Effector memory CD4-positive, alpha-beta T cell (primary cell): ENCODE results near the gene PTPRU.
"Not testable (repeated sequence)": the region's sequence is repeated elsewhere in the genome, so short reads cannot be mapped to it uniquely, and the experiment has no call there.

ENCODE experiments used
- DNase-seq, 3 donors: peaks; one replicate each; pipeline ENCODE4 v3.0.0-alpha.2; 2020
- H3K27ac ChIP-seq: 2 replicates; pipeline ENCODE4 v1.7.0; 2013; ENCODE audit warnings: mild to moderate bottlenecking, low read length, moderate library complexity; ENCODE audit not compliant: insufficient read depth, poor library complexity, severe bottlenecking
- H3K27me3 ChIP-seq: replicated peaks from 2 replicates; pipeline ENCODE4 v1.7.0; 2013; ENCODE audit warnings: mild to moderate bottlenecking, low read length; ENCODE audit not compliant: insufficient read depth, control insufficient read depth, poor library complexity, severe bottlenecking
- H3K36me3 ChIP-seq: 2 replicates; pipeline ENCODE4 v1.7.0; 2013; ENCODE audit warnings: mild to moderate bottlenecking, low read length, moderate library complexity; ENCODE audit not compliant: control insufficient read depth, insufficient read depth
- H3K4me1 ChIP-seq: 2 replicates; pipeline ENCODE4 v1.7.0; 2013; ENCODE audit warnings: low read length, mild to moderate bottlenecking; ENCODE audit not compliant: control insufficient read depth, insufficient read depth, poor library complexity, severe bottlenecking
- H3K4me3 ChIP-seq: 2 replicates; pipeline ENCODE4 v1.7.0; 2013; ENCODE audit warnings: low read length, low read depth, mild to moderate bottlenecking; ENCODE audit not compliant: insufficient read depth, poor library complexity, severe bottlenecking
- H3K9me3 ChIP-seq: 2 replicates; pipeline ENCODE4 v1.7.0; 2013; ENCODE audit warnings: mild to moderate bottlenecking, low read length, moderate library complexity; ENCODE audit not compliant: control insufficient read depth

The PTPRU gene

GRCh38 chr1:29218223-29218622, 18.1 kb upstream of the PTPRU start:
- no peak for DNase-seq
- Histone ChIP-seq H3K27me3 (no peaks in the 10 kb centered on the region), H3K4me1 (no peaks in the 10 kb centered on the region), H3K9me3 (no peaks in the 10 kb centered on the region), H3K27ac (no peak overlapping the region), H3K4me3 (no peak overlapping the region), H3K36me3 (peaks cover 17% of the 10 kb centered on the region)

- peaks cover 8% of the 10 kb centered on the region for H3K36me3 ChIP-seq
These were observed 15.0 kb upstream of the PTPRU start for GRCh38 chr1:29221296-29221695.

DNA sequence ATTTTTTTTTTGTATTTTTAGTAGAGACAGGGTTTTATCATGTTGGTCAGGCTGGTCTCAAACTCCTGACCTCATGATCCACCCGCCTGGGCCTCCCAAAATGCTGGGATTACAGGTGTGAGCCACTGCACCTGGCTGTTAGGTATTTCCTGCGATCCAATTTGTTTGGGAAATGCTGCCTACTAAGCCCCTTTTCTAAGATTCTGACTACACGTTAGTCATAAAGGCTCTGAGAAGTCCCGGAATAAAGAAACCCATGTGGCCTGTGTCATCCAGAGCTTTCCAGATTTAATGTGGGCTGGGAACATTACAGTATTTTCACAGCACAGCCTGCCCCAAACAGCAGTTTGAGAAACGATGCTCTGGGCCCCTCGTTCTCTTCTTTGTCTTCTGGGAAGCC, 14.1 kb upstream of the PTPRU start:
- not testable (repeated sequence) for H3K4me3 ChIP-seq, H3K27me3 ChIP-seq, H3K27ac ChIP-seq, DNase-seq, H3K36me3 ChIP-seq, H3K9me3 ChIP-seq, H3K4me1 ChIP-seq

More at GRCh38 chr1:29221296-29221695, 15.0 kb upstream of the PTPRU start:
- H3K27ac ChIP-seq = no peak overlapping the region
- no peaks in the 10 kb centered on the region for H3K4me1 ChIP-seq
- no peak overlapping the region for H3K4me3 ChIP-seq
- no peaks in the 10 kb centered on the region for H3K27me3 ChIP-seq
- H3K9me3 ChIP-seq = no peaks in the 10 kb centered on the region
- DNase-seq = no peak

DNA sequence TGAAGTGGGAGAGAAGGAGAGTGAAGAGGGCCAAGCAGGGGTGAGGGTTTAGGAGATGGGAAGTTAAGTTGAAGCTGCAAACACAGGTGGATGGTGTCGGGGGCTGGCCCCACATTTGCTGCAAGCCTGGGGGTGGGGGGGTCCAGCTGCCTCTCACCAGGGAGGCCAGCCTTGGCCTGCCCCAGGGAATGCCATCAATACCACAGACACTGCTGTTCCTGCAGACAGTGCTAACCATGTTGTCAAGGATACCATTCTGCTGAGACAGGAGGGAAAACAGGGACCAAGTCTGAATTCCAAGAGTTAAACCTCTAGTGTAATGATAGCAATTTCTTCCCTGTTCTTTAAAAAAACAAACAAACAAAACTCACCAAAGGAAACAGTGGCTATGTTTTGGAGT, 13.6 kb upstream of the PTPRU start:
- peaks cover 8% of the 10 kb centered on the region for H3K36me3 ChIP-seq
- no peak overlapping the region for H3K4me3 ChIP-seq
- H3K4me1 ChIP-seq = no peaks in the 10 kb centered on the region
- no peaks in the 10 kb centered on the region for H3K9me3 ChIP-seq
- no peak for DNase-seq
- no peak overlapping the region for H3K27ac ChIP-seq
- no peaks in the 10 kb centered on the region for H3K27me3 ChIP-seq

GRCh38 chr1:29223521-29223920, 12.8 kb upstream of the PTPRU start:
- Histone ChIP-seq H3K27ac (no peak overlapping the region), H3K4me1 (no peaks in the 10 kb centered on the region), H3K36me3 (peaks cover 8% of the 10 kb centered on the region), H3K27me3 (no peaks in the 10 kb centered on the region), H3K9me3 (no peaks in the 10 kb centered on the region), H3K4me3 (no peak overlapping the region)
- DNase-seq = no peak

GRCh38 chr1:29224356-29224837, 11.9 kb upstream of the PTPRU start:
- H3K4me1 ChIP-seq = no peaks in the 10 kb centered on the region
- peaks cover 8% of the 10 kb centered on the region for H3K36me3 ChIP-seq
- no peak overlapping the region for H3K4me3 ChIP-seq
- H3K27me3 ChIP-seq = no peaks in the 10 kb centered on the region
- H3K27ac ChIP-seq = no peak overlapping the region
- no peak for DNase-seq
- H3K9me3 ChIP-seq = no peaks in the 10 kb centered on the region

- no peaks in the 10 kb centered on the region for H3K9me3 ChIP-seq
- DNase-seq = no peak
- no peak overlapping the region for H3K27ac ChIP-seq
- peaks cover 5% of the 10 kb centered on the region for H3K36me3 ChIP-seq
- H3K4me1 ChIP-seq = peaks cover 7% of the 10 kb centered on the region
- H3K27me3 ChIP-seq = no peaks in the 10 kb centered on the region
- H3K4me3 ChIP-seq = no peak overlapping the region
These were observed 11.0 kb upstream of the PTPRU start for GRCh38 chr1:29225361-29225760.

GRCh38 chr1:29227511-29227910, 8.8 kb upstream of the PTPRU start:
- Histone ChIP-seq H3K27me3 (no peaks in the 10 kb centered on the region), H3K36me3 (no peaks in the 10 kb centered on the region), H3K4me1 (peaks cover 12% of the 10 kb centered on the region), H3K9me3 (no peaks in the 10 kb centered on the region), H3K4me3 (no peak overlapping the region), H3K27ac (no peak overlapping the region)
- no peak for DNase-seq

DNA sequence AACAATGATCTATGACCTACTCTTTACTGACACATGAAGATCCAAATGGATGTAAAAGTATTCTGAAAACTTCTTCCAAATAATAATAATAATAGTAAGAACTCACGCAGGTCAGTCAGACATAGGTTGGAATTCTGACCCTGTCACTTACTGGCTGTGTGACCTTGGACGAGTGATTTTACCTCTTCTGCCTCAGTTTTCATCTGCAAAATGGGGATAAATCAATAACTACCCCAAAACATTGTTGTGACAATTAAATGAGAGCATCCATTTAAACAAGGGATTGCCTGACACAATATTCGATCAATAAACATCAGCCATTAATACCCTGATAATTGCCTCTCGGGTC, 6.1 kb upstream of the PTPRU start:
- peak overlapping the region; percentile 91 for H3K4me3 ChIP-seq
- no peaks in the 10 kb centered on the region for H3K27me3 ChIP-seq
- no peaks in the 10 kb centered on the region for H3K9me3 ChIP-seq
- no peak for DNase-seq
- no peaks in the 10 kb centered on the region for H3K36me3 ChIP-seq
- H3K4me1 ChIP-seq = peaks cover 12% of the 10 kb centered on the region
- H3K27ac ChIP-seq = peak overlapping the region; percentile 49

DNA sequence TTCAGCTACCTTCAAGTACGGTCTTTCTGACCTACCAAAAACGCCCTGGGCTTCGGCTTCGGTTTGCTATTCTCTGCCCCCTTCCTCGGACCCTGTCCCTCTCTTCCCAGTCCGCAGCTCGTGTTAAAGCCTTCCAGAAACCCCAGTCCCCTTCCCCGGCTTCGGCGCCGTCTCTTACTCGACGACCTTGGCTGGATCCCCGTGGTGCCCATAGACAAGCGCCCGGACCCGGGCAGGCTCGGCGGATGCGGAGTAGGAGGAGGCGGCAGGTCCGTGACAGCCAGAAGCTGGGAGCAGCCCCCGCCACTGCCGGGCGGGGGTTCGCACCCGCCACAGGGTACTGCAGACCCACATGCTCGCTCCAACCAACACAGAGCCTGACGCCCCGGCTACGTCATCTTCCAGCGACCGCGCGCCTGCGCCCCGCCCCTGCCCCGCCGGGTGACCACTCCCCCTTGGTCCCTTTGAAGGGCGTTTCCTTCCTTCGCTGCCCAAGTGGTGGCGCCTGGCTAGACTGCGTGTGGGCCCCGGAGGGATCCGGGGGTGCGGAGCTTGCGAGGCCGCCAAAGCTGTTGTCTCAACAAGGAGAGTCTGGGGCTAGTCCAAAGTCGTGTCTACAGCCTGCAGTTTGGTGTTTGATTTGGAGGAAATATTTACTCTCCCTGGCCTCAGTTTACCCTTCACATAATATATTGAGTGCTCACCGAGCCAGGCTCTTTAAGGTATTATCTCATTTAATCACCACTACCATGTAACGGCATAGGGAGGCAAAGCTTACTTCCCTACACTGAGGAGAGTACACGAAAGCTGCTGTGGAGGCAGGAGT, 5.6 kb upstream of the PTPRU start, which contains the start of gene MECR:
TSS of gene MECR (minus strand) at position 382 of the 826 bp plus-strand sequence. CDS start at position 354, 28 bp downstream.
- Histone ChIP-seq H3K27me3 (no peaks in the 10 kb centered on the region), H3K4me3 (peak within 1 kb of the TSS; percentile 91), H3K27ac (peak within 1 kb of the TSS; percentile 49), H3K4me1 (peaks cover 12% of the 10 kb centered on the region), H3K9me3 (no peaks in the 10 kb centered on the region), H3K36me3 (no peaks in the 10 kb centered on the region)
- DNase-seq = peak; percentile 89 to 90 (median 90)
